H1 (cell line): Measurements from ENCODE around the gene RPGRIP1. TPM values are rescaled to one million over a fixed set of nuclear protein-coding genes. Genes with fewer than 3 reads are reported as not detected.

ENCODE experiments used
- CBX5 ChIP-seq: fragments of 300-800, 300-1000 bp; sonication (generic); IDR thresholded peaks from 2 replicates; pipeline ENCODE4 v1.7.1; 2016; ENCODE audit warnings: antibody characterized with exemption, low read length, low read depth
- CHD2 ChIP-seq: IDR thresholded peaks from 2 replicates; pipeline ENCODE4 v1.6.1; 2012; ENCODE audit warnings: low read length, improper control_type of control experiment
- NANOG ChIP-seq: IDR thresholded peaks from 2 replicates; pipeline ENCODE4 v1.6.1; 2011; ENCODE audit warnings: low read length, low read depth, mild to moderate bottlenecking, inconsistent platforms; ENCODE audit not compliant: insufficient read depth, poor library complexity, severe bottlenecking
- RXRA ChIP-seq: IDR thresholded peaks from 2 replicates; pipeline ENCODE4 v1.6.1; 2011; ENCODE audit warnings: low read depth, mild to moderate bottlenecking, low read length, moderate library complexity; ENCODE audit not compliant: insufficient read depth
- YY1 ChIP-seq: IDR thresholded peaks from 2 replicates; pipeline ENCODE4 v1.6.1; 2011; ENCODE audit warnings: low read depth, mild to moderate bottlenecking, low read length
- polyA plus RNA-seq, 7 experiments: library from polyadenylated mRNA; depleted of rRNA in 3 of 7; stranded (reverse) in 5 of 7; unstranded in 2 of 7; fragments of >200 nt in 5 of 7; fragments of 200-250 nt in 2 of 7; gene quantifications; 1 replicate in 5 of 7; 2 replicates in 1 of 7; 4 replicates in 1 of 7; pipeline versions ENCODE4 v1.2.1 to v1.2.3, GENCODE V29; 2011 to 2013; ENCODE audit warnings: missing spikeins in 2 of 7, mixed read lengths in 2 of 7
- total RNA-seq: library from RNA; stranded (reverse); fragmentation: NEBNext Ultra II Directional; extraction: Animal tissue kit (Norgen Biotek cat#: 25700); gene quantifications from 2 replicates; pipeline ENCODE4 v1.2.1, GENCODE V29; 2021
- TF ChIP-seq, protein P1 (sequence below): IDR thresholded peaks from 2 replicates; pipeline ENCODE4 v1.6.1; 2011; ENCODE audit warnings: low read depth, mild to moderate bottlenecking, low read length; ENCODE audit not compliant: insufficient read depth

The RPGRIP1 gene
- total and polyA plus RNA-seq, 2 of the 8 experiments (the other 6 are each of a cell fraction or from before 2014, with no cell fraction given): 0.36 to 0.65 TPM

- TF ChIP-seq, protein P1, sequence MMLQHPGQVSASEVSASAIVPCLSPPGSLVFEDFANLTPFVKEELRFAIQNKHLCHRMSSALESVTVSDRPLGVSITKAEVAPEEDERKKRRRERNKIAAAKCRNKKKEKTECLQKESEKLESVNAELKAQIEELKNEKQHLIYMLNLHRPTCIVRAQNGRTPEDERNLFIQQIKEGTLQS: no peak
- TF ChIP-seq YY1 (no peak), CHD2 (no peak), RXRA (no peak), NANOG (no peak), CBX5 (no peak)
- TF ChIP-seq, all 59 proteins: peak for 0
These were observed 33.6 kb downstream of the RPGRIP1 start (continued) for GRCh38 chr14:21313512-21313911.
